Hepatocyte (in vitro differentiated cells): Measurements from ENCODE around the gene UTF1. TPM values are rescaled to one million over a fixed set of nuclear protein-coding genes. Genes with fewer than 3 reads are reported as not detected.

Experiments used
- DNase-seq: peaks from one replicate; pipeline ENCODE4 v3.0.0-alpha.2; 2016; ENCODE audit warnings: low spot score
- H2AFZ ChIP-seq: fragments of 200-600 bp; sonication (generic); 2 replicates; pipeline ENCODE4 v1.6.0; 2016; ENCODE audit warnings: antibody characterized with exemption, mild to moderate bottlenecking
- H3K27ac ChIP-seq: fragments of 200-600 bp; sonication (generic); 2 replicates; pipeline ENCODE4 v1.5.1; 2016; ENCODE audit warnings: mild to moderate bottlenecking
- H3K27me3 ChIP-seq: fragments of 200-600 bp; sonication (generic); 2 replicates; pipeline ENCODE4 v1.6.1; 2016
- H3K36me3 ChIP-seq: fragments of 200-600 bp; sonication (generic); replicated peaks from 2 replicates; pipeline ENCODE4 v1.5.1; 2016; ENCODE audit warnings: low read depth; ENCODE audit not compliant: insufficient read depth
- H3K4me1 ChIP-seq: fragments of 200-600 bp; sonication (generic); 2 replicates; pipeline ENCODE4 v1.5.1; 2016; ENCODE audit warnings: mild to moderate bottlenecking, moderate library complexity; ENCODE audit not compliant: insufficient read depth
- H3K4me2 ChIP-seq: fragments of 200-600 bp; sonication (generic); 2 replicates; pipeline ENCODE4 v1.6.0; 2016
- H3K4me3 ChIP-seq: fragments of 200-600 bp; sonication (generic); 2 replicates; pipeline ENCODE4 v1.5.1; 2016; ENCODE audit warnings: mild to moderate bottlenecking
- H3K79me2 ChIP-seq: fragments of 200-600 bp; sonication (generic); 2 replicates; pipeline ENCODE4 v1.6.0; 2017; ENCODE audit warnings: mild to moderate bottlenecking
- H3K9me2 ChIP-seq: fragments of 200-600 bp; sonication (generic); replicated peaks from 2 replicates; pipeline ENCODE4 v1.6.0; 2017; ENCODE audit warnings: mild to moderate bottlenecking; ENCODE audit not compliant: insufficient read depth
- H3K9me3 ChIP-seq: fragments of 200-600 bp; sonication (generic); 2 replicates; pipeline ENCODE4 v1.5.1; 2016; ENCODE audit warnings: low read depth, mild to moderate bottlenecking
- H4K20me1 ChIP-seq: fragments of 200-600 bp; sonication (generic); 2 replicates; pipeline ENCODE4 v1.6.0; 2016; ENCODE audit warnings: mild to moderate bottlenecking; ENCODE audit not compliant: insufficient read depth, poor library complexity, severe bottlenecking
- CTCF ChIP-seq: fragments of 200-600 bp; sonication (generic); IDR thresholded peaks from 2 replicates; pipeline ENCODE4 v1.5.1; 2016; ENCODE audit warnings: antibody characterized with exemption, mild to moderate bottlenecking; ENCODE audit not compliant: poor library complexity
- EZH2 ChIP-seq: fragments of 200-600 bp; sonication (generic); IDR thresholded peaks from 2 replicates; pipeline ENCODE4 v1.6.1; 2016; ENCODE audit warnings: antibody characterized with exemption, mild to moderate bottlenecking, borderline replicate concordance
- EZH2phosphoT487 ChIP-seq: fragments of 200-600 bp; sonication (generic); IDR thresholded peaks from one replicate; pipeline ENCODE4 v1.6.1; 2018; ENCODE audit warnings: antibody characterized with exemption, mild to moderate bottlenecking, low read depth, moderate library complexity; ENCODE audit not compliant: unreplicated experiment, severe bottlenecking
- WGBS: methylation state at CpG from one replicate; pipeline ENCODE4 v1.1.6; 2016; ENCODE audit warnings: low lambda C conversion rate; ENCODE audit errors: missing lambda C conversion rate; 5-methylcytosine and 5-hydroxymethylcytosine counted together
- polyA plus RNA-seq: library from polyadenylated mRNA; unstranded; fragments of >200 nt; fragmentation: Nextera tagmentation; extraction: Ambion mirVana; gene quantifications from 2 replicates; pipeline ENCODE4 v1.2.1, GENCODE V29; 2016
- total RNA-seq: library from RNA; depleted of rRNA; stranded (reverse); fragments of >200 nt; gene quantifications from 2 replicates; pipeline ENCODE4 v1.2.3, GENCODE V29; 2014

The UTF1 gene
- total and polyA plus RNA-seq, 2 experiments from 2014 or later = not detected

- DNase-seq = no peak
- WGBS = 84% methylated on average over 25 of the region's 25 CpGs
- no peaks in the 10 kb centered on the region for H3K79me2 ChIP-seq
- H2AFZ ChIP-seq = no peak overlapping the region
- H4K20me1 ChIP-seq = no peaks in the 10 kb centered on the region
- H3K27ac ChIP-seq = no peak overlapping the region
- no peak overlapping the region for H3K4me2 ChIP-seq
- no peaks in the 10 kb centered on the region for H3K9me3 ChIP-seq
- peaks cover 24% of the 10 kb centered on the region for H3K4me1 ChIP-seq
- TF ChIP-seq CTCF = no peak
- no peak for TF ChIP-seq EZH2phosphoT487
- TF ChIP-seq EZH2 = no peak
- peaks cover 29% of the 10 kb centered on the region for H3K27me3 ChIP-seq
- no peaks in the 10 kb centered on the region for H3K36me3 ChIP-seq
- H3K4me3 ChIP-seq = no peak overlapping the region
- H3K9me2 ChIP-seq = no peaks in the 10 kb centered on the region
Measured at GRCh38 chr10:133241501-133242205, 11.6 kb downstream of the UTF1 start.

GRCh38 chr10:133242611-133243356, 12.8 kb downstream of the UTF1 start:
- Histone ChIP-seq H3K4me1 (peaks cover 12% of the 10 kb centered on the region), H3K9me3 (no peaks in the 10 kb centered on the region), H3K79me2 (no peaks in the 10 kb centered on the region), H3K9me2 (no peaks in the 10 kb centered on the region), H4K20me1 (no peaks in the 10 kb centered on the region), H3K36me3 (no peaks in the 10 kb centered on the region), H3K4me3 (no peak overlapping the region), H3K27ac (no peak overlapping the region), H2AFZ (no peak overlapping the region), H3K4me2 (no peak overlapping the region), H3K27me3 (peaks cover 18% of the 10 kb centered on the region)
- DNase-seq = no peak
- WGBS = 88% methylated on average over 27 of the region's 27 CpGs
- TF ChIP-seq CTCF (no peak), EZH2phosphoT487 (no peak), EZH2 (no peak)

GRCh38 chr10:133243593-133243992, 13.6 kb downstream of the UTF1 start:
- H3K79me2 ChIP-seq = no peaks in the 10 kb centered on the region
- no peak overlapping the region for H3K4me3 ChIP-seq
- no peaks in the 10 kb centered on the region for H3K9me3 ChIP-seq
- H3K27me3 ChIP-seq = peaks cover 10% of the 10 kb centered on the region
- peaks cover 11% of the 10 kb centered on the region for H3K4me1 ChIP-seq
- TF ChIP-seq EZH2 = no peak
- no peak for TF ChIP-seq CTCF
- TF ChIP-seq EZH2phosphoT487 = no peak
- H3K4me2 ChIP-seq = no peak overlapping the region
- WGBS = 88% methylated on average over 14 of the region's 14 CpGs
- no peak overlapping the region for H3K27ac ChIP-seq
- H3K36me3 ChIP-seq = no peaks in the 10 kb centered on the region
- no peaks in the 10 kb centered on the region for H4K20me1 ChIP-seq
- H3K9me2 ChIP-seq = no peaks in the 10 kb centered on the region
- no peak for DNase-seq
- H2AFZ ChIP-seq = no peak overlapping the region
